ENCODE results near the gene TRIM17. TPM values are rescaled to one million over a fixed set of nuclear protein-coding genes. Genes with fewer than 3 reads are reported as not detected.
A peak's percentile ranks its signal among the peaks of the same experiment; 100 is the strongest.

TRIM17 gene
- total and polyA plus RNA-seq, 2 of the 13 experiments (the other 11 are each of a cell fraction or from before 2014, with no cell fraction given), result 0.32 to 0.64 TPM

DNA sequence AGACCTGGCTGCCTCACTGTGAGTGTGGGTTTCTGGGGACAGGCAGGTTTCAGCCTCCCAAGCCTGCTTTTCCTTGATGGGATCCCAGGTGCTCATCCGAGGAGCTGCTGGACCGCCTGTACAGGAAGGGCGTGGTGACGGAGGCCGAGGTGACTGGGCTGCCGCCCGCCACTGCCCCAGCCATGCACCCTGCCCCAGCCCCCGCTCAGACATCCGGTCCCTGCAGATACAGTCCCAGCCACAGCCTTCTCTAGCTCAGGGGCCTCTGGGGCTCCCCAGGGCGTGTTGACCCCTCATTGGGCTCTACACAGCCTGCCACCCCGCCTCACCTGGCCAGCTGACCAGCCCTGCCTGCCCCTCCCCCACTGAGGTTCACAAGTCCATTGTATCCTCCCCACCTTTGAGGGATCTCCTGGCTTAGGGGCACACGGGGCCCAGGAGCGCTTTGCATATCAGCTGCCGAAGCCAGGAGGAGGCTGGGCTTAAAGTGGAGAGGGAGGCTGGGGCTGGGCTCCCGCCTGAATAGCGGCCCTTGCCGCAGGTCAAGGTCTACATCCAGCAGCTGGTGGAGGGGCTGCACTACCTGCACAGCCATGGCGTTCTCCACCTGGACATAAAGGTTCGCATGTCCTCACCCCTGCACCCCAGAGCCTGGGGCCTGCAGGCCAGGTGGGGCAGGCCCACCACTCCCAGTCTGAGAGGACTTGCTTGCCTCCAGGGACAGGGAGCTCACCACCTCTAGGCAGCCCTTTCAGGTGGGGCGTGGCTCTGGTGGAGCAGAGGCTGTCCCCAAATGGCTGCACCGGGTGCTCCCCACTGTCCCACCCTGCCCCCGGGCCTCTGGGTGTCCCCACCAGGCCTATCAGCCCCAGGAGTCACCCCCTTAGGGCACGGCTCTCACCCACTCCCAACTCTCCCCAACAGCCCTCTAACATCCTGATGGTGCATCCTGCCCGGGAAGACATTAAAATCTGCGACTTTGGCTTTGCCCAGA is 48.6 kb downstream of the TRIM17 start (continued):
- TF ChIP-seq ZNF10 (CRISPR knock-in tag; IDR thresholded peaks at IDR 0.05; ENCODE audit: borderline replicate concordance, low read depth) (no peak), MEIS2 (CRISPR knock-in tag; IDR thresholded peaks at IDR 0.05) (no peak), ZNF501 (CRISPR knock-in tag; IDR thresholded peaks at IDR 0.05) (no peak), TARDBP (CRISPR knock-in tag; IDR thresholded peaks at IDR 0.05) (no peak), ZNF20 (CRISPR knock-in tag; IDR thresholded peaks at IDR 0.05) (no peak), ATF7 (IDR thresholded peaks at IDR 0.05) (no peak), ATF7 (CRISPR knock-in tag; IDR thresholded peaks at IDR 0.05) (no peak), ATF1 (CRISPR knock-in tag; IDR thresholded peaks at IDR 0.05) (no peak), SALL1 (CRISPR knock-in tag; IDR thresholded peaks at IDR 0.05) (peak; percentile 41; the same call in 1 of the 2 replicates), KAT8 (CRISPR knock-in tag; IDR thresholded peaks at IDR 0.05) (no peak), EZH2 (conservative IDR thresholded peaks at IDR 0.05; ENCODE audit: low read depth, low read length) (no peak), ATF7-NPFF (CRISPR knock-in tag; IDR thresholded peaks at IDR 0.05; ENCODE audit: low read depth) (no peak), ZNF776 (CRISPR knock-in tag; IDR thresholded peaks at IDR 0.05) (no peak), CAMTA2 (CRISPR knock-in tag; IDR thresholded peaks at IDR 0.05; ENCODE audit: borderline replicate concordance) (no peak), ZNF557 (CRISPR knock-in tag; IDR thresholded peaks at IDR 0.05) (no peak), BATF2 (CRISPR knock-in tag; IDR thresholded peaks at IDR 0.05) (no peak), KLF6 (CRISPR knock-in tag; IDR thresholded peaks at IDR 0.05) (no peak), ZNF432 (CRISPR knock-in tag; IDR thresholded peaks at IDR 0.05; ENCODE audit: borderline replicate concordance) (no peak), DNMT1 (CRISPR knock-in tag; IDR thresholded peaks at IDR 0.05) (no peak), ZNF576 (CRISPR knock-in tag; IDR thresholded peaks at IDR 0.05) (no peak), SRSF4 (IDR thresholded peaks at IDR 0.05; ENCODE audit: low read depth, low read length, poor library complexity, severe bottlenecking) (no peak), ZBTB1 (CRISPR knock-in tag; IDR thresholded peaks at IDR 0.05; ENCODE audit: borderline replicate concordance) (no peak)
- TF ChIP-seq, protein P1, sequence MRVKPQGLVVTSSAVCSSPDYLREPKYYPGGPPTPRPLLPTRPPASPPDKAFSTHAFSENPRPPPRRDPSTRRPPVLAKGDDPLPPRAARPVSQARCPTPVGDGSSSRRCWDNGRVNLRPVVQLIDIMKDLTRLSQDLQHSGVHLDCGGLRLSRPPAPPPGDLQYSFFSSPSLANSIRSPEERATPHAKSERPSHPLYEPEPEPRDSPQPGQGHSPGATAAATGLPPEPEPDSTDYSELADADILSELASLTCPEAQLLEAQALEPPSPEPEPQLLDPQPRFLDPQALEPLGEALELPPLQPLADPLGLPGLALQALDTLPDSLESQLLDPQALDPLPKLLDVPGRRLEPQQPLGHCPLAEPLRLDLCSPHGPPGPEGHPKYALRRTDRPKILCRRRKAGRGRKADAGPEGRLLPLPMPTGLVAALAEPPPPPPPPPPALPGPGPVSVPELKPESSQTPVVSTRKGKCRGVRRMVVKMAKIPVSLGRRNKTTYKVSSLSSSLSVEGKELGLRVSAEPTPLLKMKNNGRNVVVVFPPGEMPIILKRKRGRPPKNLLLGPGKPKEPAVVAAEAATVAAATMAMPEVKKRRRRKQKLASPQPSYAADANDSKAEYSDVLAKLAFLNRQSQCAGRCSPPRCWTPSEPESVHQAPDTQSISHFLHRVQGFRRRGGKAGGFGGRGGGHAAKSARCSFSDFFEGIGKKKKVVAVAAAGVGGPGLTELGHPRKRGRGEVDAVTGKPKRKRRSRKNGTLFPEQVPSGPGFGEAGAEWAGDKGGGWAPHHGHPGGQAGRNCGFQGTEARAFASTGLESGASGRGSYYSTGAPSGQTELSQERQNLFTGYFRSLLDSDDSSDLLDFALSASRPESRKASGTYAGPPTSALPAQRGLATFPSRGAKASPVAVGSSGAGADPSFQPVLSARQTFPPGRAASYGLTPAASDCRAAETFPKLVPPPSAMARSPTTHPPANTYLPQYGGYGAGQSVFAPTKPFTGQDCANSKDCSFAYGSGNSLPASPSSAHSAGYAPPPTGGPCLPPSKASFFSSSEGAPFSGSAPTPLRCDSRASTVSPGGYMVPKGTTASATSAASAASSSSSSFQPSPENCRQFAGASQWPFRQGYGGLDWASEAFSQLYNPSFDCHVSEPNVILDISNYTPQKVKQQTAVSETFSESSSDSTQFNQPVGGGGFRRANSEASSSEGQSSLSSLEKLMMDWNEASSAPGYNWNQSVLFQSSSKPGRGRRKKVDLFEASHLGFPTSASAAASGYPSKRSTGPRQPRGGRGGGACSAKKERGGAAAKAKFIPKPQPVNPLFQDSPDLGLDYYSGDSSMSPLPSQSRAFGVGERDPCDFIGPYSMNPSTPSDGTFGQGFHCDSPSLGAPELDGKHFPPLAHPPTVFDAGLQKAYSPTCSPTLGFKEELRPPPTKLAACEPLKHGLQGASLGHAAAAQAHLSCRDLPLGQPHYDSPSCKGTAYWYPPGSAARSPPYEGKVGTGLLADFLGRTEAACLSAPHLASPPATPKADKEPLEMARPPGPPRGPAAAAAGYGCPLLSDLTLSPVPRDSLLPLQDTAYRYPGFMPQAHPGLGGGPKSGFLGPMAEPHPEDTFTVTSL (CRISPR knock-in tag; IDR thresholded peaks at IDR 0.05; ENCODE audit: borderline replicate concordance), result no peak
